VCaP (cell line): Measurements from ENCODE around the gene FAM3B.

ENCODE experiments used
- H3K27ac ChIP-seq: fragments of 450-650 bp; 2 replicates; pipeline ENCODE4 v1.5.1; 2017
- CTCF ChIP-seq: fragments of 450-650 bp; conservative IDR thresholded peaks from 2 replicates; pipeline ENCODE4 v1.5.1; 2017; ENCODE audit warnings: mild to moderate bottlenecking, moderate library complexity

Gene FAM3B

GRCh38 chr21:41328660-41329607, 12.3 kb downstream of the FAM3B start:
- no peak overlapping the region for H3K27ac ChIP-seq

GRCh38 chr21:41333752-41334151, 17.2 kb downstream of the FAM3B start:
- H3K27ac ChIP-seq: no peak overlapping the region
- TF ChIP-seq CTCF: no peak

More at GRCh38 chr21:41328660-41329607, 12.3 kb downstream of the FAM3B start:
- TF ChIP-seq CTCF: no peak

GRCh38 chr21:41337515-41337914, 20.9 kb downstream of the FAM3B start:
- no peak for TF ChIP-seq CTCF
- no peak overlapping the region for H3K27ac ChIP-seq

- no peak overlapping the region for H3K27ac ChIP-seq
- no peak for TF ChIP-seq CTCF
These were observed 21.9 kb downstream of the FAM3B start for GRCh38 chr21:41338455-41338854.

- no peak for TF ChIP-seq CTCF
- H3K27ac ChIP-seq: no peak overlapping the region
These were observed 25.4 kb downstream of the FAM3B start for GRCh38 chr21:41342035-41342434.

GRCh38 chr21:41344146-41344545, 27.5 kb downstream of the FAM3B start:
- H3K27ac ChIP-seq: no peak overlapping the region; the same call in 1 of the 2 replicates
- TF ChIP-seq CTCF: no peak

- no peak for TF ChIP-seq CTCF
- H3K27ac ChIP-seq: peak overlapping the region; percentile 77
These were observed 28.8 kb downstream of the FAM3B start for GRCh38 chr21:41345356-41345755.
